ENCODE measurements around the gene TMEM156. TPM values are rescaled to one million over a fixed set of nuclear protein-coding genes. Genes with fewer than 3 reads are reported as not detected.
"Not testable (repeated sequence)": the region's sequence is repeated elsewhere in the genome, so short reads cannot be mapped to it uniquely, and the experiment has no call there.

TMEM156 gene
- total RNA-seq, 4 donors from 2014 or later = not detected

GRCh38 chr4:38946919-38947318, 85.3 kb downstream of the TMEM156 start:
- Histone ChIP-seq H3K36me3 (peaks cover 0 to 20% of the 10 kb centered on the region in 2 donors), H3K9me3 (no peaks in the 10 kb centered on the region), H3K27me3 (no peaks in the 10 kb centered on the region), H3K27ac (peak overlapping the region; percentile 82 to 87 (median 84)), H3K4me3 (no peak overlapping the region), H3K4me1 (peaks cover 27 to 79% (median 27%) of the 10 kb centered on the region in 3 donors)
- TF ChIP-seq POLR2AphosphoS5 (IDR thresholded peaks at IDR 0.05) = no peak
- no peak for TF ChIP-seq EP300 (IDR thresholded peaks at IDR 0.05)
- no peak for TF ChIP-seq POLR2A (IDR thresholded peaks at IDR 0.05)
- TF ChIP-seq, protein P1, sequence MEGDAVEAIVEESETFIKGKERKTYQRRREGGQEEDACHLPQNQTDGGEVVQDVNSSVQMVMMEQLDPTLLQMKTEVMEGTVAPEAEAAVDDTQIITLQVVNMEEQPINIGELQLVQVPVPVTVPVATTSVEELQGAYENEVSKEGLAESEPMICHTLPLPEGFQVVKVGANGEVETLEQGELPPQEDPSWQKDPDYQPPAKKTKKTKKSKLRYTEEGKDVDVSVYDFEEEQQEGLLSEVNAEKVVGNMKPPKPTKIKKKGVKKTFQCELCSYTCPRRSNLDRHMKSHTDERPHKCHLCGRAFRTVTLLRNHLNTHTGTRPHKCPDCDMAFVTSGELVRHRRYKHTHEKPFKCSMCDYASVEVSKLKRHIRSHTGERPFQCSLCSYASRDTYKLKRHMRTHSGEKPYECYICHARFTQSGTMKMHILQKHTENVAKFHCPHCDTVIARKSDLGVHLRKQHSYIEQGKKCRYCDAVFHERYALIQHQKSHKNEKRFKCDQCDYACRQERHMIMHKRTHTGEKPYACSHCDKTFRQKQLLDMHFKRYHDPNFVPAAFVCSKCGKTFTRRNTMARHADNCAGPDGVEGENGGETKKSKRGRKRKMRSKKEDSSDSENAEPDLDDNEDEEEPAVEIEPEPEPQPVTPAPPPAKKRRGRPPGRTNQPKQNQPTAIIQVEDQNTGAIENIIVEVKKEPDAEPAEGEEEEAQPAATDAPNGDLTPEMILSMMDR (IDR thresholded peaks at IDR 0.05) = no peak
- WGBS, 2 donors (ENCODE audit: low coverage in 1 of 2) = 25 to 65% methylated on average over 1 to 3 of the region's 3 CpGs
- ATAC-seq = no peak

DNA sequence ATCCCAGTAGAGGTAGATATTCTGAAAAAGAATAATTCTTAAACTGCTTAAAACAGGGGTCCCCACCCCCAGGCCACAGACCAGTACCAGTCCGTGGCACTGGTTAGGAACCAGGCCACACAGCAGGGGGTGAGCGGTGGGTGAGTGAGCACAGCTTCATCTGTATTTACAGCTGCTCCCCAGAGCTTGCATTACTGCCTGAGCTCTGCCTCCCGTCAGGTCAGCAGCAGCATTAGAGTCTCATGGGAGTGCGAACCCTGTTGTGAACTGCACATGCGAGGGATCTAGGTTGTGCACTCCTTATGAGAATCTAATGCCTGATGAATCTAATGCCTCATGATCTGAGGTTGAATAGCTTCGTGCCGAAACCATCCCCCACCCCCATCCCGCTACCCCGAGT, 87.8 kb downstream of the TMEM156 start:
- H3K4me1 ChIP-seq = peaks cover 19 to 81% (median 23%) of the 10 kb centered on the region in 3 donors
- no peaks in the 10 kb centered on the region for H3K9me3 ChIP-seq
- H3K27ac ChIP-seq = peak overlapping the region; percentile 43 to 87 (median 85)
- no peak for ATAC-seq
- TF ChIP-seq EP300 (IDR thresholded peaks at IDR 0.05) (no peak), POLR2A (IDR thresholded peaks at IDR 0.05) (no peak), POLR2AphosphoS5 (IDR thresholded peaks at IDR 0.05) (no peak)
- TF ChIP-seq, protein P1 (IDR thresholded peaks at IDR 0.05) = no peak
- 83 to 93% methylated on average over 2 to 3 of the region's 9 CpGs for WGBS, 2 donors (ENCODE audit: low coverage in 1 of 2)
- H3K27me3 ChIP-seq = no peaks in the 10 kb centered on the region
- peaks cover 0 to 41% of the 10 kb centered on the region in 2 donors for H3K36me3 ChIP-seq
- H3K4me3 ChIP-seq = no peak overlapping the region

DNA sequence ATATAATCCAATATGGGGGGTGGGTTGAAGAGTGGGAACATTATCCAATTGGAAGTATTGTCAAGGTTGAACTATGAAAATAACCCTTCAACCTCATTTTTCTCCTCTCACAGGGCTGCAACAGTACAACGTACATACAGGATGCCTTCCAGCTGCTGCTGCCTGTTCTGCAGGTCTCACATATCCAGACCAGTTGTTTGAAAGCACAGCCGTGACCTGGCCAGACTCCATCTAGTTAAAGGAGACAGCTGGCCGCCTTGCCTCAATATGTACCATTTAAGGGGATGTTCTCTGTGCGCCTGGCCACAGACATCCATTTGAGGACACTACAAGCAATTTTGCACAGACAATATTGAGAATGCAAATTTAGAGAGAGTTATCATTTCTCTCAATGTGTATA, 88.9 kb downstream of the TMEM156 start:
- peak; percentile 86 for ATAC-seq
- Histone ChIP-seq H3K27me3 (no peaks in the 10 kb centered on the region), H3K4me1 (peaks cover 16 to 70% (median 20%) of the 10 kb centered on the region in 3 donors), H3K36me3 (peaks cover 0 to 52% of the 10 kb centered on the region in 2 donors), H3K27ac (peak overlapping the region; percentile 43 to 87 (median 85)), H3K9me3 (no peaks in the 10 kb centered on the region), H3K4me3 (no peak overlapping the region)
- WGBS, 2 donors (ENCODE audit: low coverage in 1 of 2) = 33 to 39% methylated on average over 1 to 4 of the region's 4 CpGs
- peak; percentile 75 for TF ChIP-seq POLR2AphosphoS5 (IDR thresholded peaks at IDR 0.05)
- TF ChIP-seq, protein P1 (IDR thresholded peaks at IDR 0.05) = no peak

- TF ChIP-seq POLR2AphosphoS5 (IDR thresholded peaks at IDR 0.05) = peak; percentile 40
- WGBS, 2 donors (ENCODE audit: low coverage in 1 of 2) = 50 to 62% methylated on average over 2 to 3 of the region's 3 CpGs
- H3K4me3 ChIP-seq, ATAC-seq, H3K9me3 ChIP-seq, H3K27me3 ChIP-seq: not testable (repeated sequence)
- Histone ChIP-seq H3K4me1 (peaks cover 6 to 55% (median 8%) of the 10 kb centered on the region in 3 donors), H3K27ac (peak overlapping the region; percentile 43 to 87 (median 85)), H3K36me3 (peaks cover 0 to 66% of the 10 kb centered on the region in 2 donors)
Observed at GRCh38 chr4:38941906-38942305, 90.3 kb downstream of the TMEM156 start.

DNA sequence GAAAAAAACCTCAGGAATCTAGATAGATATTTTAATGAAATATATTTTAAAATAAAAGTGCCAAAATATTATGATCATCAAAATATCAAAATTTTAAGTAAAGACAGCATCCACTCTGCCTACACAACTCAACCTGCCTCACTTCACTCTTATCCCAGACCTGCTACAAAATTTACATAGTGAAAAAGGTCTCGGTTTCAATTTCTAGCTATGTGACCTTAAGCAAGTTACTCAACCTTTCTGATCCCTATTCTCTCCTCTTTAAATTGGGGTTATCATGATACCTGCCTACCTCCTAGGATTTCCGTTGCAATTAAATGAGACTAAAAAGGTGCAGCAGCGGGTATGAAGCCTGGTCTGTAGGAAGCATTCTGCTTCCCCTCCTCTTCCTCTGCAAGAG, 91.7 kb downstream of the TMEM156 start:
- no peak for TF ChIP-seq POLR2AphosphoS5 (IDR thresholded peaks at IDR 0.05)
- no peak for TF ChIP-seq POLR2A (IDR thresholded peaks at IDR 0.05)
- TF ChIP-seq, protein P1 (IDR thresholded peaks at IDR 0.05) = no peak
- no peak for TF ChIP-seq EP300 (IDR thresholded peaks at IDR 0.05)
- no peaks in the 10 kb centered on the region for H3K27me3 ChIP-seq
- H3K4me3 ChIP-seq = no peak overlapping the region
- peaks cover 5 to 43% (median 5%) of the 10 kb centered on the region in 3 donors for H3K4me1 ChIP-seq
- no peak for ATAC-seq
- H3K36me3 ChIP-seq = peaks cover 0 to 79% of the 10 kb centered on the region in 2 donors
- 84 to 97% methylated on average over 3 of the region's 3 CpGs for WGBS, 2 donors (ENCODE audit: low coverage in 1 of 2)
- H3K27ac ChIP-seq = peak overlapping the region in 3 of 4 donors; percentile 83 to 87 (median 87)
- H3K9me3 ChIP-seq = no peaks in the 10 kb centered on the region
